D341Med (cell line): ENCODE results near the gene ATP10A.

Source experiments
- DNase-seq: peaks from one replicate; pipeline ENCODE4 v3.0.0; 2012; ENCODE audit warnings: low spot score

Gene ATP10A, protein sequence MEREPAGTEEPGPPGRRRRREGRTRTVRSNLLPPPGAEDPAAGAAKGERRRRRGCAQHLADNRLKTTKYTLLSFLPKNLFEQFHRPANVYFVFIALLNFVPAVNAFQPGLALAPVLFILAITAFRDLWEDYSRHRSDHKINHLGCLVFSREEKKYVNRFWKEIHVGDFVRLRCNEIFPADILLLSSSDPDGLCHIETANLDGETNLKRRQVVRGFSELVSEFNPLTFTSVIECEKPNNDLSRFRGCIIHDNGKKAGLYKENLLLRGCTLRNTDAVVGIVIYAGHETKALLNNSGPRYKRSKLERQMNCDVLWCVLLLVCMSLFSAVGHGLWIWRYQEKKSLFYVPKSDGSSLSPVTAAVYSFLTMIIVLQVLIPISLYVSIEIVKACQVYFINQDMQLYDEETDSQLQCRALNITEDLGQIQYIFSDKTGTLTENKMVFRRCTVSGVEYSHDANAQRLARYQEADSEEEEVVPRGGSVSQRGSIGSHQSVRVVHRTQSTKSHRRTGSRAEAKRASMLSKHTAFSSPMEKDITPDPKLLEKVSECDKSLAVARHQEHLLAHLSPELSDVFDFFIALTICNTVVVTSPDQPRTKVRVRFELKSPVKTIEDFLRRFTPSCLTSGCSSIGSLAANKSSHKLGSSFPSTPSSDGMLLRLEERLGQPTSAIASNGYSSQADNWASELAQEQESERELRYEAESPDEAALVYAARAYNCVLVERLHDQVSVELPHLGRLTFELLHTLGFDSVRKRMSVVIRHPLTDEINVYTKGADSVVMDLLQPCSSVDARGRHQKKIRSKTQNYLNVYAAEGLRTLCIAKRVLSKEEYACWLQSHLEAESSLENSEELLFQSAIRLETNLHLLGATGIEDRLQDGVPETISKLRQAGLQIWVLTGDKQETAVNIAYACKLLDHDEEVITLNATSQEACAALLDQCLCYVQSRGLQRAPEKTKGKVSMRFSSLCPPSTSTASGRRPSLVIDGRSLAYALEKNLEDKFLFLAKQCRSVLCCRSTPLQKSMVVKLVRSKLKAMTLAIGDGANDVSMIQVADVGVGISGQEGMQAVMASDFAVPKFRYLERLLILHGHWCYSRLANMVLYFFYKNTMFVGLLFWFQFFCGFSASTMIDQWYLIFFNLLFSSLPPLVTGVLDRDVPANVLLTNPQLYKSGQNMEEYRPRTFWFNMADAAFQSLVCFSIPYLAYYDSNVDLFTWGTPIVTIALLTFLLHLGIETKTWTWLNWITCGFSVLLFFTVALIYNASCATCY (N-terminal part only)

DNA sequence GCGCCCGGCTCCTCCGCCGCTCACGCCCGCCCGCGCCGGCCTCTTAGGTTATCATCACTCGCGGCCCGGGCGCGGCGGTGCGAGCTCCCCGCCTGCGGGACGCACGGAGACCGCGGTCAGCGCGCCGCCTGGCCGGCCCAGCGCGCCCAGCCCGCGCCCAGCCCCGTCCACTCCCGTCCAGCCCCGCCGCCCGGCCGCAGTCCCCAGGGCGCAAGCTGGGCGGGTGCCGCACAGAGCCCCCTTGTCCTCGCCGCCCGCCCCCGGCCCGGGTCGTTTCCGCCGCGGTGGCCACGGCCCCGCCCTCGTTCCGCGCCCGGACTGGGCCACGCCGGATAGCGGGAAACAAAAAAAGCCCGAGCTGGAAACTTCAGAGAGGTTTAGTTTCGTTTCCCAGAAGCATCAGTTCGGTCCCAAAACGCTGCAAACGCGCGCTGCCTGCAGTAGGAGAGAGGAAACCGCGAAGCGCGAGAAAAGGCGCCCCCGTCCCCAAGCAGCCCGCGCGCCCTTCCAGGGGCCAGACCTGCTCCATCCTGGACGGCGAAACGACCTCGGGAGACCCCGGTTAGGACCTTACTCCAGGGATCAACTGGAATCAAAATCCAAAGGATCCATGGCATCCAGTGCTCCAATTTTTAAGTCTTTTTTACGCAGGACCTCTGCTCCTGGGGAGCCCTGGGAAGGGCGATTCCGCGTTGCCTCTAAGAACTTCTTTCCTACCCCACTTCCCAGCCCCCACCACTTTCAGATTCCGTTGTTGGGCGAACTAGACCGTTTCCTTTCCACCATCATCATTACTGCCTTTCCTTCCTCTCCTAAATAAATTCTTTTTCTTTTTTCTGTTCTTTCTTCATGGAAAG lies at the start of gene ATP10A:
Gene ATP10A, minus strand, starts transcription at position 217 of the 857 bp plus-strand sequence. CDS start 231 bp downstream, outside the sequence.
- DNase-seq = peak; percentile 67

DNA sequence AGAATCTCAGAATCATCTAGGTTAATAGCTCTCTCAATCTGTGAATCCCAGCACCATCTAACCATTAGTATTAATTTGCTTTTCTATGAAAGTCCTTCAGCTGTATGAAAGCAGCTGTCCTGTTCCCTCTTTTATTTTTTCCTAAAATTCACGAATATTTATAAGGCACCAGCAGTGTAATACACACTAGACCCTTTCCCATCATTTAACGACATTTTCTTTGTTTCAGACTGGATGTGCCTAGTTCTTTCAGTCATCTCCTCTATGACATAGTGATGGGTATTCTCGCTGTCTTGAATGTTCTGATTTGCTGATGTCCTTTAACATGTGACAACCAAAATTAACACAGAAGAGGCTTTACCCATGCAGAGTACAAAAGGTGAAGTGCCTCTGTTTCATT lies 48.9 kb upstream of the ATP10A start:
- DNase-seq = no peak

DNA sequence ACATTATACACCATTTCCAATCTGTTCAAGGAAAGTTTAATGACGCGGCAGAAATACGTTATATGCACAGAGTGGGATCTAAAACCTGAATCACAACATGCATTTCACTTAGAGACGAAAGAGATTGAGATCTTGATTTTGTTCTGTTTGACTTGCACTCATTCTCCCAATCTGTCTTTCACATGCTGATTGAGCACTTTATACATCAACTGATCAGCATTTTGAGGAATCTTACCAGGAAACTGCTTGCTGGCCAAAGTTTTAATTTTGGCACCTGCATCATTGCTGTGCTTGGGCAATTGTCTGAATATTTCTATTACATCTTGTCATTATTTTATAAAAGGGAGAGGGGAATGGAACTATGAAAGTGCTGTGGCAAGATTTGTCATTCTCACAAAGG lies 47.7 kb upstream of the ATP10A start:
- DNase-seq = no peak

DNA sequence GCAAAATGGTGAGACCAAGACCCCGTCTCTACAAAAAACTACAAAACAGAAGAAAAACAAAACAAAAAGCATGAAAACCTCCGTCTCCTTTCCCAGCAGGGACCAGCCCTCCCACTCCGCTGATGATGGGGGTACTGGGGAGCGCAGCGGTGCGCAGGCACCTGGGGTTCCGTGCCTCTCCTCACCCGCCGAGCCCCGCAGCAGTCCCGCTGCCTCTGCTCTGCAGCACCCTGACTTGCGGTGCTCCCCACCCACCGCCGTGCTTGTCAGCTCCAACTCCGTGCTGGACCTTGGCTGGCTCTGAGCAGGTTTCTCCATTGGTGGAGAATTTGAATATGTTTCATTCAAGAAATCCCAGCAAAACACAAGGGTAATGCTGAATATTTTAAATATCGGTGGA lies 46.7 kb upstream of the ATP10A start:
- DNase-seq = no peak

DNA sequence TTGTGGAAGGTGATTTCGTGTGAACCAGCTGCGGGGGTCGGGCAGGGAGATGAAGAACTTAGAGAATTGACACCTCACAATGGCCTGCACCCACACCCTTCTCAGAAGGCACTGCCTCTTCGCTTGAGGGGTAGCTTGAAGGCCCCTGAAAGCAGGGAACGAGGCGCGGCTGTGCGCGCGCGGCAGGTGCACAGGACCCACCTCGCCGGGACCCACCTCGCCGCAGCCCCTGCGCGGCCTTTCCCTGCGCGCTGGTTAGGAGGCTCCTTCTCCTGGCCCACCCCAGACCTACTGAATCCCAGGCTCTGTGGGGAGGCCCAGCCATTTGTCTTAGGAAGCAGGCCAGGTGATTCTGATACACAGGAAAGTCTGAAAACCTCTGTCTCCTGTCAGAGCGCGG lies 46.2 kb upstream of the ATP10A start:
- no peak for DNase-seq

DNA sequence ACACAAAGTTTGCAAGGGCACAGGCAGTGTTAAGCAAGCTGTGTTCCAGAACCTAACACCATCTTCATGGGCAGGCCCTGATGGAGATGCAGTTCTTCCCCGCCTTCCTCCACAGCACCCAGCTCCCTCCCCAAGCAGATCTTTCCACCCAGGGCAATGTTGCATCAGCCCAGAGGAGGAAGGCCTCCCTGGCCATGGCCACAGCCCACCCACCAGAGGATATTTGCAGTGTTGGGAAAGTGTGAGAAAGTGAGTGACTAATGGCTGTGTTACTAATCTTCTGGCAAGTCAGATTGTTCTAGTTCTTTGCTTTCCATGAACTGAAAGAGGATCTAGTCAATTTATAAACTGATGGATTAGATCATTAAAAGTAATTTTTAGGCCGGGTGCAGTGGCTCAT lies 42.0 kb upstream of the ATP10A start:
- no peak for DNase-seq

DNA sequence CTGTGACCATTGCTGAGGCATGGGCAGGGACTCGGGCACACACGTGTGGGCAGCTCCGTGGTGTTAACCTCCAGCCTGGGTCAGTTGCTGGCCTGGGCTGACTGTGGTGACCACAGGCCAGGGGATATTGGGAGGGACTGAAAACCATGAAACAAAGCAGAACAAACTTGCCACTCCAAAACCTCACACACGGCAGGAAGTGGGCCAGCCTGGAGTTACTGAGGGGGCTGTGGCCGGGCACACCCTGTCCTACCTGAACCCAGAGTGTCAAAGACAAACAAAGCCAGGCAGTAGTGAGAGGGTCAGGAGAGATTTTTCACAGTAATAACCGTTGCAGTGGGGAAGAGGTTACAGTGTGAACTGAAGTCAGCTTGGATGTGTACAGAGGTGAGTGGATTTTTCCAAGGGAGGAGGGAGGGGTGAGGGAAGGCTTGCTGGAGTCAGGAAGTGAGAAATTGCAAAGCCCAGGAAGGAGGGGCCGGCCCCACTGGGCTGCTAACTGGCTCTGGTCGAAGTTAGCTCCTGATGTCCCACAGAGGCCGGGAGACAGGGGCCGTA lies 40.0 kb upstream of the ATP10A start:
- DNase-seq = no peak

DNA sequence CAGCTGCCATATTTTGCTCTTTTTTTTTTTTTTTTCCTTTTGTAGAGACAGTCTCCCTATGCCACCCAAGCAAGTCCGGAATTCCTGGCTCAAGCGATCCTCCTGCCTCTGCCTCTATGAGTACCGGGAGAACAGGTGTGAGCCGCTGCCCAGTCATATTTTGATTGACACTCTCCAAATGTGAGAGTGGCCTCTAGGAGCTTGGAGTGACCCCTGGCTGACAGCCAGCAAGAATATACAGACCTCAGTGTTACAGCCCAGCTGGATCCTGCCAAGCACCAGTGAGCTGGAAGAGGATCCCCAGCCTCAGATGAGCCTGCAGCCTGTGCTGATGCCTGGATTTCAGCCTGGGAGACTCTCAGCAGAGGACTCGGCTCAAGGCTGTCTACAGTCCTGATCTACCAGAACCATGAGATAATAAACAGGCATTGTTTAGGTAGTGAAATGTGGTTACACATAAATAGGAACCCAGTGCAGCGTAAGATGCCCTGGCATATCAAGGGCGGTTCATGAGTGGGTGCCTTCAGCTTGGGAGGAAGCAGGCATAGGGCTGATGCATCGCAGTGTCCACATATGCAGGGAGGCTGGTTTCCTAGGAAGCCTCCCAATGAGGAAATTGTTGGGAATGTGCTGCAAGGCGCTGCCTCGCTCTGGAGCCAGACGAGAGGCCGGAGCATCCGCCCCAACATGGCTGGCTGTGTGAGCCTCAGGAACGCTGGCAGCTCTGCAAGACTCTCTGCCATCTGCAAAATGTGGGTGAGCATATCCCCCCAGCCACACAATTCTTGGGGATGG lies 38.9 kb upstream of the ATP10A start:
- DNase-seq = no peak

DNA sequence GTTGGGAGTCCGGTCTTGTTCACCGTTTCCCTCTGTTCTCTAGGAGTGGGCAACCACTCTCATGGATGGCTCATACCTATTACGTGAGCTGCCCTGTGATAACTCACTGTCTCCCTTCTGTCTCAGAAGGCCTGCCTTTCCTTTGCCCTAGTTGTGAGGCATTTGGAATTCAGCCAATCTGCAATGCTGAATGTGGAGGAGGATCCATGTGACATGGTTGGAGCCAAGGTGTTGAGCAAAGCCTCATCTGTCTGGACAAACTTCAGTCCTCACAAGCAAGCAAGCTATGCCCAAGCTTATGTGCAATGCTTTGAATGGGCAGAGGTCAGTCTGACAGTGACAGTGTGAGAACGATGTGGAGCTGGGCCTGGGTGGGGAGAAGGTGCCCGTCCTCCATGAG lies 37.8 kb upstream of the ATP10A start:
- DNase-seq = no peak

DNA sequence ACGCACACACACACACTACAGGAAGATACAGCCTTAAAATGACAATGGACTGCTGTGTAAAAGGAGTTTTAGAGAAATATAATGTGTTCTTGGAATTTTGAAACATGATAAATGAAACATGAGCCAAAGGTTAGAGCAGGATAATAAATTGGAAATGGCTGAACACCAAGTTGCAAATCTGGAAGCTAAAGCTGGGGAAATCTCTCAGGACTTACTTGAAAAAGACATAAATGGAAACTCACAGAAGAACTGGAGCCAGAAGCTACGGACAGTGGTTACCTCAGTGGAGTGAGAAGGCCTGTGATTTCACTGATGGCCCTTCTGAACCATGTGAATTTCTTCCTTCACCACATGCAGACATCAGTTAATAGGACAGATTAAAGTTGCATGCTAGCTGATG lies 37.3 kb upstream of the ATP10A start:
- DNase-seq = no peak

DNA sequence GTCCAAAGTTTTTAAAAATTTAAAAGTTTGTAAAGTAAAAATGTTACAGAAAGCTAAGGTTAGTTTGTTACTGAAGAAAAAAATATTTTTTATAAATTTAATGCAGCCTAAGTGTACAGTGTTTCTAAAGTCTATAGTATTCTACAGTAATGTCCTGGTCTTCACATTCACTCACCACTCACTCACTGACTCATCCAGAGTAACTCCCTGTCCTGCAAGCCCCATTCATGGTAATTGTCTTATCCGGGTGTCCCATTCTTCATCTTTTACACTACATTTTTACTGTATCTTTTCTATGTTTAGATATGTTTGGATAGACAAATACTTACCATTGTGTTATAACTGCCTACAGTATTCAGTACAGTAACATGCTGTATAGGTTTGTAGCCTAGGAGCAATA lies 36.7 kb upstream of the ATP10A start:
- DNase-seq = no peak

DNA sequence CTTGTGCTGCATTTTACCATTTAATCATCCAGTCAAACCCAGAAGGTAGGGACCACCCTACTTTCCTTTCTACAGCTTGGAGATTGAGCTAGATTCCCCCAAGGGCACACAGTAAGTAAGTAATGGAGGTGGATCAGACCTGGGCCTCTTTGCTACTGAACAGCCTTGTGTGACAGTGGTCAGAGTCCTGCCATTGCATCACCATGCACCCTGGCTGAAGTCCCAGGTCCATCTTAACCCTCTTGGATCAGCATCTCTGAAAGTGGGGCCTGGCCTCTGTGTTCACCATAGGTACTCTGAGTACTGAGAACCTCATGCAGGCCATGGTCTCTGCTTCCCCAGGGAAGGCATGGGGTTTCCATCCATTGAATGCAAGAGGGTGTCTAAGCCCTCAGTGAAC lies 34.5 kb upstream of the ATP10A start:
- DNase-seq = no peak

DNA sequence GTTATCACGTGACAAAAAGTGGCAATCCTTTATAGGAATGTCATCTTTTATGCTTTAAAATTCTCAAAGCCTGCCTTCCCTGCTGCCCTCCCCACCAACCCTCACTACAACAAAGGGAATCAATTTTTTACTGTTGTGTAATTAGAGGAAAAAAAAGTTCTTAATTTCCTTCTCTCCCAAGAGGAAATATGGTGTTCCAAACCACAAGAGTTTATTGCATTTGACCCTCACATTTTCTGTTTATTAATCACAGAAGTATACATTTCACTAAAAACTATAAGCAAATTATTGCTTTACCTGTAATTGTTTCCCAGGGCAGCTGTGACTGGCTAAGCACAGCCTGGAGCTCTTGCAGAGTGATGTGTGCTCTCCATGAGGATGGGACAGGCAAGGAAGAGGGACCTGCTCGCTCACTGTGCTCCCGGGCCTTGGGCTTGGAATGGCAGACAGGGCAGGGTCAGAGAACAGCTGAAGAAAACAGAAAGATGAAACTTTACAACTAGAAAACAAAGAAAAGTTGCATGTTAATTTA lies 31.3 kb upstream of the ATP10A start:
- DNase-seq = no peak

DNA sequence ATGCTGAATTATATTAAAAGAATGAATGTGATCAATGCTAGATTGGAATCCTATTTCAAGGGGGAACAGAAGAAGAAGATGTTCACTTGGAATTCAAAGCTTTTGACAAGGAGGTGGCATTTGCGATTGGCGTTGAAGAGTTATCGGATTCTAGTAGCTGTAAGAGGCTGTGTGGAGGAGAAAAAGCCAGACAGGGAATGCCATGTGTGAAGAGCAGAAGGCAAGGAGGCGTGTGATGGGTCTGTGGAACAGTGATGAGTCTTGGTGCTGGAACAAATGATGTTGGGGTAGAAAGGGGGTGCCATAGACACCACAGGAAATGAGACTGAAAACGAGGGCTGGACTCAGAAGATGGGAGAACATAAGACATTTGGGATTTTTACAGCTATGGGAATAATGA lies 30.5 kb upstream of the ATP10A start:
- DNase-seq = no peak

DNA sequence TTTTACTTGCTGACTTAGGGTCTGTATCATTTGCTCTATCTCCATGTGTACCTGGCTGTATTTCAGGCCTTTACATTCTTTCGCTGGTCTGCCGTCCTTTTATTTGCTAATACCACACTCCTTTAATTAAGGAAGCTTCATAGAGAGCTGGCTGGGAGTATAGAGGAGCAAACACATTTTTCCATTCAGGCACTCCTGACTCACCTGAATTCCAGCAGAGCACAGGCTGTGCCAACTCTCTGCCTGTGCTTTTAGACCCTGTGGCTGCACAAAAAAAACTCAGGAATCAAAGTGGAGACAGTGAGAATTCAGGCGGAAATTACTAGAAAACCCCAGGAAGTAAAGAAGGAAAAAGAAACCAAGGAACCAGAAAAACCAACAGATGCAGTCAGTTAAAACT lies 29.0 kb upstream of the ATP10A start:
- DNase-seq = no peak

DNA sequence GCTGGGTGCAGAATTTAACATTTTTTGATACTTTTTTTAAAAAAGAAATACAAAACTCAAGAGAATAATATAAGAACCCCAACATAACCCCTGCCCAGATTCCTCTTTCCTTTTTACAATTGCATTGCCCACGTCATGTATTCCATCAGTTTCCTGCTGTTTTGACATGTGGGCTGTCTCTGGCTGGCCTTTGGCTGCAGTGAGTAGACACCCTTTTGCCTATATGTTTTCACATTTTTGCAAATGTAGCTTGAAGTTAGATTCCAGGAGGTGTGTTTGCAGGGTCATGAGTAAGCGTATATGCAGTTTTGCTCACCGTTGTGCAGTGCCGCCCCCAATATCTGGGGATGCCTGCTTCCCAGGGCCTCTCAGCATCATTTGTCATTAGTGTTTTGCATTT lies 28.0 kb upstream of the ATP10A start:
- no peak for DNase-seq

DNA sequence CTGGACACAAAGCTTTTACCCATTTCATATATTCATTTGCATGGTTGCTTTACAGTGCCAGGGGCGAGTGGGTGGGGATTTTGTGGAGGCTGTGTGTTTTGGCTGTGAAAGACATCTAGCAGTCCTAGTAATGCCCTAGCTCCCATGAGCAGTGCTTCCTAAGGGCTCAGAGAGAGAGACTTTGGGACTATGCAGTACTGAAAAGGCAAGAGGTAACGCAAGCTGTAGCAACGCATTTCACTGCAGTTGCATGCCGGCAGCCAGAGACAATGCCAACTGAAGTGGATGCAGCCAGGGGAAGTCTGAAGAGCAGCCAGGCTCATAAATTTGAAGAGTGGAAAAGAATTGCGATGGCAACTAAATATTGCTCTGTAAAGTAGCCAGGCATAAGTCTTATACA lies 27.4 kb upstream of the ATP10A start:
- no peak for DNase-seq

DNA sequence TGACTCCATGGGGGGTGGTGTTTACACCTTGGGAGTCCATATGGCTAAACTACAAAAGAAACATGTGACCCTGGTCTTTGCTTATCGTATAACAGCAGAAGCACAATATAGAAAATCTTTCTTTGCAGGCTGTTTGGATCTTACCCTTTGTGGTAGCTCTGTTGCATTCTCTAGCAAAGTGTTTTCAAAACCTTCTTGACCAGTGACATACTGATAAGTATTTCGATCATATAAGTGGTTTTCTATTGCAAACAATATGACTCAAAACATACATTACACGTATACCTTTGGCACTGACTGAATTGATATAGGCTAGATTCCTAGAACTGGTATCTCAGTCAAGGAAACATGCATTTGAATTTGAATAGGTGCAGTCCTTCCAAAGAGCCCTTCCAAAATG lies 24.7 kb upstream of the ATP10A start:
- DNase-seq = no peak

DNA sequence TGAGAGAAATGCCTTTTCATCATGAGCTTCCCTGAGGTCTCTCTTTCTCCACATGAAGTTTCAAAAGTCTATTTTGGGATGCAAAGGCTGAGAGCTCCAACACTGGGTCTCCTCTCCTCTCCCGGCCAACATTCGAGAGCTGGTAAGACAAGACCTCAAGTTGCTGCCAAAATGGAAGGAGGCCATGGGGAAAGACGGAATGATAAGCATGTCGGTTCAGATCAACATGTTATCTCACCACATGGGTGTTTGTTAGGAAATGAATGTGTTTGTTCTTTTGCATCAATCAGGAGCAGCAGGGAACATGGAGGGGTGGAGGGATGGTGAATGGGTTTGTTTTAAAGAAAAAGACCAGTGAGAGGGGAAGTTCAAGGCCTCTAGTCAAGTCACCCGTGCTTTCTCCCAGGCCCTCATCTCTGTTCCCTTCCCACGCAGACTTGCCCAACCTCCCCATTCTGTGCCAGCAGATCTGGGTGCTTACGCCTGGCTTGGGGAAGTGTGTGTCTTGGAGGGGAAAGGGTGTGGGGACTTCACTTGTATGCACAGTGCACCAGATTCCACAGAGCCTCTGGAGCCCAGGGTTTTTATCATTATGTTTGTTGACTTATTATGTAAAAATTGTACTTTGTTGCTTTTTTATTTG lies 23.5 kb upstream of the ATP10A start:
- DNase-seq = no peak

DNA sequence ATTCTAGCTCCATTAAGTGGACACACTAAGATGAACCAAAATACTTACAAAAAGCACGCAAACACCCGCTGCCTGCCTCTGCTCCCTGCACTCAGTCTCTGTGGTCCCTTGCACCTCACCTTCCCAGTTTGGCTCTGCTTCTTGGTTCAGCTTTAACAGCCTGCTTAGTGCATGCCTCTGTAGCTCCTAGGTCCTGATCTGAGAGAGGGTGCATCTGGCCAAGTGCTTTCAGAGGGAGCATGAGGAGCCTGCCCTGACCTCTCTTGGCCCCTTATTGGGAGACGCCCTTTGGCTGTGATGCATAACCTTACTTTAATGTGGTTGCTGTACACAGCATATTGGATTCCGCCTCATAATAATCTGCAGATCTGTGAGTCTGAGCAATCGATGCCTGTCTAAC lies 21.2 kb upstream of the ATP10A start:
- no peak for DNase-seq
